GM21423 (cell line): ENCODE measurements around the gene LRRK1.

Experiments
- ATAC-seq: cut with Tn5 transposase; IDR thresholded peaks from one replicate; pipeline ENCODE4 v1.9.1; 2021; ENCODE audit warnings: mild to moderate bottlenecking, moderate library complexity; ENCODE audit not compliant: unreplicated experiment

LRRK1 gene

DNA sequence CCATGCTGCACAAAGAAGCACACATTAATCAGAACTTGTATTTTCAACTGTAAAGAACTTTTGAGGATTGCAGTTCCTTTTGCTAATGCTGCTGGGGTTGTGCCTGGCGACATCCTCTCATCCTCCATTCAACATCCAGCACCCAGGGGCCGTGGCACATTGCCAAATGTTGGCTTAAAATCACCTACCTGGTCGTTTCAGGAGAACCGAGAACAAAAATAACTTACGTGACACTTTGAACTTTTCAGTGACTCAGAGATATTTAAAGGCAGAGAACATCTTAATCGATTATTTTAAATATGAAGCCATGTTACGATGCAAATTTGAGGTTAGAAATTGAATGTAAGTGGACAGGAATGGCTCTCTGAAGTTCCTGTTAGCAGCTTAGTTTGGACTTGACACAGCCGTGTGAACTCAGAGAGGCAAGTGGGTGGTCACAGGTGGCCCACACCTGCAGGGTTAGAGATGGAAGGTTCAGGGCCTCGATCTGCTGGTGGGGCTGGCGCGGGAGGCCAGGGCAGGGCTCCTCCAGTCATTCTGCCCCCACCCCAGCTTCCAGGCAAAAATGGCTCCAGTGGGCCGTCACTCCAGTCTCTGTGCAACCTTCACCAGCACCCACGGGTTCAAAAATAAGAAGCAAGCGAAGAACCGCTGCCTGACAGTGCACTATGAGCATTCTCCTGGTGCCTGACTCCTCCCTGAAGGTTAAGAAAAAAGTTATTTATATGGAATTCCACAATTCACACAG lies 12.2 kb downstream of the LRRK1 start:
- no peak for ATAC-seq

DNA sequence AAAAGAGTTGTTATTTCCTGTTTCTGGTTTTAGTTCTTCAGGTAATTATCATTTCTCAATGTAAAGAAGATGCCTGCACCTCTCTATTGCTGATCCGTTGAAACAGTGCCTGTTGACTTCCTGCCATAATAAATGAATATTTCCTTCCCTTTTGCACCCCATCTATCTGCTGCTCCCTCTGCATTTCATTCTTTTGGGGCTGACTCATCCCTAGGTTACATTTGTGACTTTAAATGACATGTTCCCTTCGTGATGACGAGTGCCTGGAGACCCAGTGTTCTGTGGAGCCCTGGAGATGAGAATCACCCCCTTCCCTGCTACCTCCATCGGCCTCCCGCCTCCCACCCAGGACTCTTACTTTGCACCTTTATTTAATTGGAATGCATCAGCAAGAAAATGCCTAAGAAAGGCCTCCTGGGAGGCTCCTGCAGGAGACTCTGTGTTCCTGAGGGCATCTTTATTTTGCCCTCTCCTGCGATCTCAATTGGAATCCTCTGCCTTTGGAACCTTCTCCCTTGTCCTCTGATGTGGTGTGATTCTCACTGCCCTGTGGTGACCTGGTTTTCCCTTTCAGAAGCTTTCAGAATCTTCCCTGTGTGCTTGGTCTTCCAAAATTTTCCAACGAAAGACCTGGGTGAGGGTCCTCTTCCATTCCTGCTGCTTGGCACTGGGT lies 13.7 kb downstream of the LRRK1 start:
- no peak for ATAC-seq

DNA sequence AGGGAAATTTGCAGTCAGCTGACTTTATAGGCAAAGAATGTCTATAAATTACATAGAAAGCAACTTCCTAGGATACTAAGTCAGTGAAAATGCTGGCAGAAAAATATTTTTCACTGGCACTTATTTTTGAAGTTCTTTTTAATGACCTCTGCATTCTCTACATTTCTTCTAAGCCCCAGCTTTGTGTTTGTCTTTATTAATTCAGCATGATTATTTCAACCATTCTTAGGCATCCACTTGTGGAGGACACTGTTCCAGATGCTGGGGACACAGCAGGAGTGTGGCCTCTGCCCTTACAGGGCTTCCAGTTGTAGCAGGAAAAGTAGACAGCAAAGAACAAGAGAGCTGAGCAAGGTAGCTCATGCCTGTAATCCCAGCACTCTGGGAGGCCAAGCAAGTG lies 15.0 kb downstream of the LRRK1 start:
- no peak for ATAC-seq

DNA sequence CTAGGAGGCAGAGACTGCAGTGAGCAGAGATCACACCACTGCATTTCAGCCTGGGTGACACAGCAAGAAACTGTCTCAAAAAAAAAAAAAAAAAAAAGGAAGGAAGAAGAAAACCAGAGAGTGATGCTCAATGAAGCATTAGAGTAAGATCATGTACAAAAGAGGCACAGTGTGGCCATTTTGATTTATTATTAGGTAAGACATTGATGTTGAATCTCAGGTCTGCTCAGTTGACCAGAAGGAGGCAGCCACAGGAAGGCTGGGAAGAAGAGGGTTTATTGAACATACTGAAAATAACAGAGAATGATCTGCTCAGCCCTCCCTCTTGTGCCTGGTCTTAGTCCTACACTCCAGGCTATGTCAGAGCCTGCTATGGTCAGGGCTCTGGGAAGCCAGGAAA lies 15.6 kb downstream of the LRRK1 start:
- ATAC-seq = no peak

DNA sequence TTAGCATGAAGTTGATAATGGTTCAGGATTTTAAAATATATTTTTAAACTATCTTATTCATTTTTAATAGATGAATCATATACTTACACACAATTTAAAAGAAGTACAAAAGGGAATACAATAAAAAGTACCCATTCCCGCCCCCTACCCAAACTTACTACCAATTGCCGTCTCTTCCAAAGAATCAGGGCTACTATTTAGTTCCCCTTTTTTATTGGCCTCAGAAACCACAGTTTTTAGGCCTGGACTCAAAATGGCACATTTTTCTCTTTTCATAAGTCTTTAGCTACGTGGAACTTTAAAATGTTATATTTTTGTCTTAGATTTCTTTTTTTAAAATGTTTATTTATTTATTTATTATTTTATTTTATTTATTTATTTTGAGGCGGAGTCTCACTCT lies 18.0 kb downstream of the LRRK1 start:
- no peak for ATAC-seq

DNA sequence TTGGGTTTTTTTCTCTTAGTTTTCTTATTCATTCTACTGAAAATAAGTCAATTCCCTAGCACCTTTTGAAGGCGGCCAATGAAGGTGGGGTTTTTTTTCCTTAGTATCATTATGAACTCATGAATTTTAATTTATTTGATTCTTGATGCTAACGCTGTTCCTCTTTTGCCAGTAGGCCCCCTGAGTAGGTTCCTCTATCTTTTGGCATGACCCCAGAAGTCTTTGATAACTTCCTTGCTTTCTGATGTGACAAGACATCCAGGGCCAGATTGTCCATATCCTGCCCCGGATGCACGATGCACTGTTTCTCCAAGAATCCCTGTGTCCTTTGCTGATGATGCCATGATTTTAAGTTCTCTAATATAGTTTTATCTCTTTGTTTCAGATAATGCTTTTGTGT lies 20.6 kb downstream of the LRRK1 start:
- no peak for ATAC-seq

DNA sequence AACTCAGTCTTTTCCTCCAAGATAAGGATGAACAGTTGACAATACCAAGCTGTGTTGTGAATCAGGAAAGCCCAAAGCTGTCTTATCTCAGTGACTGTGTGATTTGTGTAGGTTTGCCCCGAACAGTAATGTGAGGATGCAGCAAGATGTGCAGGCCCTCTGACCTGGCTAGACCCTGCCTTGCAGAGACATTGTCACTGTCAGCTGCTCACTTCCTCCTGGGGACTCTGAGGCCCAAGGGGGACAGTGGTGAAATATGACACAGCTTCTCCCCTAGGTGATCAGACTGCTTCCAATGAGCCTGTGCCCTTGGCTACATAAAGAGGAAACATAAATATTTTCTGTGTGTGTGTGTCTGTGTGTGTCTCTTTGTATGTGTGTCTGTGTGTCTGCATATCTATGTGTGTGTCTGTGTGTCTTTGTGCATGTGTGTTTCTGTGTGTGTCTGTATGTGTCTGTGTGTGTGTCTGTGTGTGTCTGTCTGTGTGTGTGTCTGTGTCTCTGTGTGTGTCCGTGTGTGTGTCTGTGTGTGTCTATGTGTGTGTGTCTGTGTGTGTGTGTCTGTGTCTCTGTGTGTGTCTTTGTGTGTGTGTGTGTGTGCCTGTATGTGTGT lies 21.7 kb downstream of the LRRK1 start:
- peak; percentile 83 for ATAC-seq

DNA sequence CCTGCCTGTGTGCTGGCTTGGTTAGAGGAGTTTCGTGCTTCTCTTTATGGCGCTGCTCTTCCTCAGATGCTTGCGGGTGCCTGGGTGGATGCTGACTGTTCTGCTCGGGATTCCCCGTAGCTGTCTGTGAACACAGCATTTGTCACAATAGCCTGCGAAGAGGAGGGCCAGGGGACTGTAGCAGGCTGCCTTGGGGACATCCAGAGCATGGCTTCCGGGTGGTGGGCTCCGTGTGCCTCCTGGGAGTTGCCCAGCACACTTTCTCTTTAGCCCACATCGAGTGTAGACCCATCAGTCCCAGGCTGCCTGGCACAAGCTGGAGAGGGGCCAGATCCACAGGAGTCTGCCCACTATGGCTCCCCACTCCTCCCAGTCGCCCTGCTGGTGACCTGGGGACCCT lies 22.4 kb downstream of the LRRK1 start:
- ATAC-seq = no peak

DNA sequence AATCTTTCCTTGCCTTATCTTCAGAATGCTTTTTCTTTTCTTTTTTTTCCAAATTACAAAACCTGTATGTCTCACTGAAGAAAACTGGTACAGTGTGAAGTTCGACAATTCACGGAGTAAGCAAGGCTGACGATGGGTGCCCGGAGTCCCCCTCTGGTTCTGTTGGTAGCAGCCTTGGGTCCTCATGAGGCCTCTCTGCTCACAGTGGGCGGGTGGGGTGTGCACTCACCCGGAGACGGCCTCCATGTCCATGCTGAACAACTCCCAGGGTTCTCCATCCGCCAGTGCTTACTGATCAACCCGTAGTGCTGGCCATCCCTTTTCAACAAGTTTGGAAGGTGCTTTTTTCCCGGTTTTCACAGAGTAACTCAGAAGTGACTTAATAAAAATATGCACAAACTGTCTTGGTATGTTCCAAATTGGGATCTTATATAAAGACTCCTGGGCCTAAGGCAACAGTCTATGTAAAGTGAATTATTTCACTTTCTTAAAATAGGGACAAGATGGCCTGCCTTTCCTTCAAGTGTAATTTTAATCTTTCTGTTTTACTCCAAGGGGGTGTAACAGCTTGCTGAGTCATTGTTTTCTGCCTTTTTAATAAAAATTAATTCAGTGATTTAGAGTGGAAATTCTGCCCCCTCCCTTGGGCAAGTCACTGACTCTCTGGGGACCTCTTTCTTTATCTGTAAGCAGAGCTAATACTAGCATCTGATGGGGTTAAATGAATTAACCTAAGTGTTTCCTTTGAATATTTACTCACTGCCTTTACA lies 23.7 kb downstream of the LRRK1 start:
- ATAC-seq = no peak

DNA sequence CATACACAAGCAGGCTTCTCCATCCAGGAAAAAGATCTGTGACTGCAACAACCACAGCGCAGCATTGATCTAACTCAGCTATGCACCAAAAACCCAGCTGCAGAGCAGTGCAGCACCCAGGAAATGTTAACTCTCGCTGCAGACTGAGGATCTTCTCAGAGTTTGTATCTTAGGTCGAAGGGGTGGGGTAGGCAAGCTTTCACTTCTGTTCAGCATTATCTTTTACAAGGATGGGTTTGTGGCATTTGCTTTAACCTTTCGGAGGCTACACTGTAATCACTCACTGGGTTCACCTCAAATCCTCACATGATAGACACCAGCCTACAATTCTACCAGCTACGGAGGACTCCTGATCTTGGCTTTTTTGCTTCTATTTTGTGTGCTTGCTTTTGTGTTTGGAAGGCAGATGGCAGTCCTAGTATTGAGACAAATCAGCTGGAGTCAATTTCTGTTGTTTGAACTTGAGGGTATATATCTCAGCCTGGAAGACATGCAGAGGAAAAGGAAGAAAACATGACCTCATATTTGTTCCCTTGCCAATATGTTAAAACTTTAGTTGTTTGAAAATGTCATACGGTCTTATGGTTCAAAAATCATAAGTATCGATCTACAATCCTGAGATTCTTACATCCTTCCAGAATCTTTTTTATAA lies 25.2 kb downstream of the LRRK1 start:
- ATAC-seq = no peak

DNA sequence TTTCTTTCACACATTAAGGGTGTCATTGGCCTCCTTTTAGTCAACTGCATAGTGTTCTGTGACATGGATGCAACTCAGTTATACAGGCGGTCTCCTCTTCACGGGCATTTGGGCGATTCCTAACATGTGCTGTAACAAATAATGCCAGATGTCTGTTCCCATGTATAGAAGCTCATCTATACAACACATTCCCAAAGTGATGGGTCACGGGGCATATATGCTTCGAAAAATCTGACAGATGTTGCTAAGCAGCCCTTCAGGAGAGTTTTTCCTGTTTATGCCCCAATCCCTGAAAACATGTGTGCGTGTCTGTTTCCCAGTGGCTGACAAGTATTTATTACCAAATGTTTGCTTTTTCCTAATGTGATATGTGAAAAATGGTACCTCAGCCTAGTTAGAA lies 25.8 kb downstream of the LRRK1 start:
- ATAC-seq = no peak

DNA sequence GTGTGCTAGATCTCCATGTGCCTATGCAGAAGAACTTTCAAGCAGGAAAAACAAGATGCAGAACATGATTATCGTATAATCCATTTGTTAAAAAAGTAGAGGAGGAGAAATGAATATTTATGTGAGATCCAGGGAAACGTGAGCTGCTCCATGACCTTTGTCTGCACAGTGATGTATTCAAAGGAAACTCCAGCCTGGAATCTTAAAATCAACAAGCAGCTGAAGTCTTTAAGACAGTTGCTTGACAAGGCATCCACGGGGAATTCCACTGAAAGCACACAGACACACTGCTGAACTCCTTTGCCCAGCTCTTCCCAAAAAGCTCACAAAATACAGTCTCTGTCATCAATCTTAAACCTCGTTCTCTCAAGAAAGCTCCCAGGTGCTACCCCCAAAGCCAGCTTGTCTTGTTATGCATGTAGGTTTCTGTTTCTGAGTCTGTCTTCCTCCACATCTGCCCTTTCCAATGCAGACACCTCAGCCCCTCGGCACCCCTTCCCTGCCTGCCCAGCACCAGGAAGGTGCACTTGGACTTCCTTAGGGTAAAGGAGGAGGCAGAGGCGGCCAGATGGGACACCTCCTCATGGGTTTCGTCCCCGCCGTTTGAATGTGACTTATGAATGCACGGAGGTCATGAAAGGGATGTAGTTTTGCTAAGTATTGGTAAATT lies 28.7 kb downstream of the LRRK1 start:
- ATAC-seq = no peak

DNA sequence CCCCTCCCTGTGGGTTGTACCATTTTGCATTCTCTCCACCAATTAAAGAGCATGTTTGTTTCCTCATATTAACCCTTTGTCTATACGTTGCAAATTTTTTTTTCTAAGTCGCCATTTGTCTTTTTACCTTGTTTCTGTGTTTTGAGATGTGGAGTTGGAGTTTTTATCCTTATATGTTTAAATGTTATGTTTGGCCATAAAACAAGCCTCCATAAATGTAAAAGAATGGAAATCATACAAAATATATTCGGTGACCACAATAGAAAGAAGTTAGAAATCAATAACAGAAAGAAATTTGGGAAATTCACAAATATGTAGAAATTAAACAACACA lies 29.2 kb downstream of the LRRK1 start:
- no peak for ATAC-seq

DNA sequence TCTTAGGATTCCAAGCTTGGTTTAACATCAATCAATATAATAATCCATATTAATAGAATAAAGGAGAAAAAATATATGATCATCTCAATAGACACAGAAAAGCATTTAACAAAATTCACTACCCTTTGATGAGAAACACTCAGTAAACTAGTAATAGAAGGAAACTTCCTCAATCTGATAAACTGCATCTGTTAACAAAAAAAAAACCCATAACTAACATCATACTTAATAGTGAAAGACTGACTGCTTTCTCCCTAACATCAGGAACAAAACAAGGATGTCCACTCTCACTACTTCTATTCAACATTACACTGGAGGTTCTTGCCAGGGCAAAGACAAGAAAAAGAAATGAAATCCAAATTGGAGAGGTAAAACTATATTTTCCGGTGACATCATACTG lies 30.5 kb downstream of the LRRK1 start:
- ATAC-seq = no peak

DNA sequence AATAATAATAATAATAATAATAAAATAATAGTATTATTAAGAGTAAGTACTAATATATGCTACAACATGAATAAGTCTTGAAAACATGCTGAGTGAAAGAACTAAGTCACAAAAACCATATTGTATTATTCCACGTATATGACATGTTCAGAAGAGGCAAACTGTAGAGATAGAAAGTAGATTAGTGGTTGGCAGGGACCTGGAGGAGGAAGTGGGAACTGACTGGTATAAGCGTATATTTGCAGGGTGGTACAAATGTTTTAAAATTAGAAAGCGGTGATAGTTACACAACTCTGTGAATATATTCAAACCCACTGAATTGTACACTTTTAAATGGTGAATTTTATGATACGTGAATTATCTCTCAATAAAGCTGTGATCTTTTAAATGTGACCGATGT lies 32.8 kb downstream of the LRRK1 start:
- no peak for ATAC-seq

DNA sequence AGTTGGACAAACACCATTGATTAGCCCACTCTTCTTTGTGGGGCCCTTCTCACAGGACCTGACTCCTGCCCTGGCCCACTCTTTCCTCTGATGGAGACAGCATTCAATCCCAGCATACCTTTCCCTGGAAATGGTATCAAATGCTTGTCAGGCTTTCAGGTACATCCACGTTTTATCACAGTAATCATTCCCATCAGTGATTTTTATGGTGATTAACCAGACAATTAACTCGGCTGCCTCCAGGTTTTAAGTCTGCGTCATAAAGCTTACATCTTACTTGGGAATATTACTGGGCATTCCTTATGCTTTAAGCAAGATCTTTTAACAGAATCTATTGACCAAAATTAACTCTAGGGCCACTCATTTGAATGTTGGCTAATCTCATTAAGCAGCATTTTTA lies 33.4 kb downstream of the LRRK1 start:
- ATAC-seq = no peak

DNA sequence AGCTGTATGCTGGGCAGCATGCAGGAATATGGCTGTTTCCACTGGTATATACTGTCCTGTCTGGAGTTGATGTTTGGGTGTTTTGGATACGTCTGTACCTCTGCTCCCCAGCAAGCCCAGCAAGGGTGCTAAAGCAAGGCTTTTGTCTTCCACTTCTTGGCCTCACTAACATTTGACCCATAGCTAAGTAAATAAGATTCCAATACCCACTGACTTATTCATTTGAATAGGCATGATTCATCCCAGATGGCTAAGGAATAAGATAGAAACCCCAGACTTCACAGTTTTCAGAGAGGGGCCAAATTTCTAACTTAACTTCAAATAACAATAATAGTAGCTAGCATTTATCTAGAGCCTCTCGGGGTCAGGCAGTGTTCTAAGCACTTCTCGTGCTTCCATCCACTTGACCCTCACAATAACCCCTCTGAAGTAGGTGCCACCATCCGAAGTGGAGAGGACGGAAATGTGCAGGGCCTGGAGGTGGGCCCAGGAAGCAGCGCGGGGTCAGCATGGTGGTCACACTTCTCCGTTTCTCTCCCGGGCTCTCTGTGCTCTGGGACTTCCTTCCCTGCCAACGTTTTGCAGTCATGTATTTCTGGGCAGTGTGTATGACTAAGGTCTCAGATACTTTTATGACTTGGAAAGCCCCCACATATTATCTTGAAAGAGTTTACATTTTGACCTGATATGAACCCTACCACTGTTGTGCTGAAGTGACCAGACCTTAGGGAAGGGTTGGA lies 39.3 kb downstream of the LRRK1 start:
- ATAC-seq = no peak

DNA sequence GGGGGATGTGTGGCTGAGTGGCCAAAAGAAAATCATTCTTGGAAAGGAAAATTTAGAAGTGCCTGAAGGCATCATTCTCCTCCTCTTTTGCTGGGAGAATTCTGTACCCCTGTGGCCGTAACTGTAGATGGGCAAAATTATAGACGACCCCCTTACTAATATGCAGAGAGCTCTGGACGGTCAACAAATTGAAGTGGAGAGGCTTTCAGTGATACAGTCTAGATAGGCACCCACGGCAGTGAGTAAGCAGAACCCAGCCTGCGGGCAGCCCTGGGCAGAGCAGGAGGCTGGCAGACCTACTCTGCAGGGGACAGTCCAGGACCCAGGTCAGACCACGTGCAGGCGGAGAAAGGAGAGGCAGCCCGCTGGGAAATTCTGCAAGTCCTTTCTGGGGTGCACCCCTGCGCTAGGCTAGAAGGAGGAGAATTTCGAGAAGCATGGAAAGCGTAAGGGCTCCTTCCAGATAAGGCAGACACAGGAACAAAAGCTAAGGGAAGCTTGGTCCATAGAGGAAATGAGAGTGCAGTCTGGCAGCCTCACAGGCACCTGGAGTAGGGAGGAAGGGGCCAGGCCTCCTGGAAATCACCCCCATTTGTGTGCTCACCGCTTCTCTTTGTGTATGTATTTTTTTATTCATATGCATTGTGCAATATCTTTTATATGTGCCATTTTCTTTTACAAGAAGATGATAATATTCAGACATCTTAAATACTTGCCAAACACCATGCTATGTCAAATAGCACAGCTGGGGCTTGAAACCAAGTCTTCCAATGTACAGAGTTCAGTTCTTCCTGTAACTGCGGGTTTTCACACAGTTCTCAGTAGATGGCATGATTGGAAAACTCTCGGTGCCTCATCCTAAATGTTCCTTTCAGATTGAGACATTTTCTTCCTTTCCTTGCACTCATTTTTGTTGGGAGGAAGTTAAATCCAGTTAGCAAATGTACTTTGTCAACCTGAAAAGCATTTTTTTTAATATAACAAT lies 40.2 kb downstream of the LRRK1 start:
- no peak for ATAC-seq

DNA sequence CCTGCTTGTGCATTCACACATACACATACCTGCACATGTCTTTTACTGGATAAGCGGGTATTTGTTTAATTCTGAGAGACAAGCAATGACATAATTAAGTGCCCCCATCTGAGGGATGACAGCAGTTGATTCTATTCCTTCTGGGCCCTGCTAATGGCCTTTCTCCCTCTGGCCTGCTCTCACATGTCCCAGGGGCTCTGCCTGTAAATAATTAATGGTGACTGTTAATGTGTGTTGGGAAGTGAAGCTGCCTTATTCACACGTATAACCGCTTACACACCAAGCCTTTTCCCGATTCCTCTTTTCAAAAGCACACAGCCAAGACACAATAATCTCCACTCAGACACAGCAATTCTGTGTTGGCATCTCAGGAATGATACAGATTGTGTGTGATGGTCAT lies 47.8 kb downstream of the LRRK1 start:
- peak; percentile 91 for ATAC-seq
